ENCODE results near the gene PLPPR3.

PLPPR3 gene

GRCh38 chr19:807627-808422 lies 13.9 kb downstream of the PLPPR3 start:
- DNase-seq (ENCODE audit: low spot score) = no peak

DNA sequence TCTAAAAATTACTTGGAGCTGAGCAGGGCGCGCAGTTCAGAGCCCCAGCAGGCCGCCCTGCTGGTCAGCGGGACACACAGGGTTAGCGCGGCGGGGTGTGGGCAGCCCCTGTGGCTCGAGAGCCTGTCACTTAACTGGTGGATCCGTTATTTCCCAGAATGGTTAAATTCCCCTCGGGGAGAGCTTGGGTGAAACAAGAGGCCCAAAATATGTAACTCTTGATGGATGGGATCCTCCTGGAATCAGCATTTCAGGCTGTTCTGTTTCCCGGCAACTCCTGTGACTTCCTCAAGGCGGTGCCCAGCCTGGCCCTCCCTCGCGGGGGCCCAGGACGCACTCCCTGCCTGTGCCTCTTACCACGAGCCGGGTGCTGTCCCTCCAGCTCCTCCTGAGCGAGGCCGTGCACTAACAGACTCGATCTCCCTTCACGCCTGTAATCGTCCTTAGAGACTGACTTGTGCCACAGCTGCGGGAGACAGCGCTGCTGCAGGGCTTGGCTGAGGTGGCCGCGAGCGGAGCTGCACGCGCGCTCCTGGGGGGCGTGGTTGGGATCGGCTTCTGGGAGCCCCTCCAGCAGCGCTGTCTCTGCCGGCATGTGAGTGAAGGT lies 14.8 kb downstream of the PLPPR3 start:
- DNase-seq (ENCODE audit: low spot score) = no peak

- no peak for DNase-seq (ENCODE audit: low spot score)
These were observed 15.9 kb downstream of the PLPPR3 start for GRCh38 chr19:805600-806550.

GRCh38 chr19:805166-805551 lies 16.6 kb downstream of the PLPPR3 start:
- DNase-seq (ENCODE audit: low spot score) = no peak

- DNase-seq (ENCODE audit: low spot score) = no peak
These were observed 17.2 kb downstream of the PLPPR3 start for GRCh38 chr19:804419-805165.

DNA sequence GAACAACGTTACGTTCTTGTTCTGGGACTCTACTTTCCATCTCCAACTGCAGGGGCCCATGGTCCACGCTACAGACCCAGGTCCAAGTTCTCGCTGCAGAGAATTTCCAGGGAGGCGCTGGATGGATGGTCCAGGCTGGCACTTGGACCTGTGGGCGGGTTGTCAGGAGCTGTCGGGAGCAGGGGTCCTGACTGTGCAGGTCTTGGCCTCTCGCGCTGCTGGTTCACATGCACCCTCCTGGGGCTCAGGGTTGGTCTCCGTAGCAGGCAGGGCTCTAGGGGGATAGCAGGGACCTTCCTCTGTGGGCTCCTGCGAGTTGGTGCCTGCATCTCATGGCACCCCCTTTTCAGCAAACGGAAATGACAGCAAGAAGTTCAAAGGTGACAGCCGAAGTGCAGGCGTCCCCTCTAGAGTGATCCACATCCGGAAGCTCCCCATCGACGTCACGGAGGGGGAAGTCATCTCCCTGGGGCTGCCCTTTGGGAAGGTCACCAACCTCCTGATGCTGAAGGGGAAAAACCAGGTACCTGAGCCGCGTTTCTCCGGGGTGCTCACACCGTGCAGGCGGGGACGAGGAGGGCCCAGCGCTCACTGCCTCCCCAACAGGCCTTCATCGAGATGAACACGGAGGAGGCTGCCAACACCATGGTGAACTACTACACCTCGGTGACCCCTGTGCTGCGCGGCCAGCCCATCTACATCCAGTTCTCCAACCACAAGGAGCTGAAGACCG lies 17.9 kb downstream of the PLPPR3 start:
- no peak for DNase-seq (ENCODE audit: low spot score)

DNA sequence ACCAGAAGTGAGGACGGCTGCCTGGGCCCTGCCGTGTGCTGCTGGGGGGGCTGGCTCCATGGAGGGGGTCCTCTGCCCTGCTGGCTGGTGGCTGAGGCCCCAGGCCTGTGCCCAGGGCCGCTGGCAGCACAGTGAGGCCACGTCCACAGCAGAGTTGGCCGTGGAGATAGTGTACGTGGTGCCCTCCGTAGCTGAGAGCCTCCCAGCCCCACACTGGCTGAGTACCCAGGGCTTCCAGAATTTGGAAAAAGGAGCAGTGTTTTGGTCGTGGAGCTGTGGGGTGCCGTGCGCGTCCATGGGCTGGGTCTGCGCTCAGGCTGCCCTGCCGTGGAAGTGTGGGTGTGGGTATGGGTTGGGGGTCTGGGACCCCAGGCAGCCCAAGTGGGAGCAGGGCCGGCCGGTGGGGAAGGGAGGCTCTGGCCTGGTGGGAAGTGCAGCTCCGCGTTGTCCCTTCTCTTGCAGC lies 18.6 kb downstream of the PLPPR3 start:
- no peak for DNase-seq (ENCODE audit: low spot score)

DNA sequence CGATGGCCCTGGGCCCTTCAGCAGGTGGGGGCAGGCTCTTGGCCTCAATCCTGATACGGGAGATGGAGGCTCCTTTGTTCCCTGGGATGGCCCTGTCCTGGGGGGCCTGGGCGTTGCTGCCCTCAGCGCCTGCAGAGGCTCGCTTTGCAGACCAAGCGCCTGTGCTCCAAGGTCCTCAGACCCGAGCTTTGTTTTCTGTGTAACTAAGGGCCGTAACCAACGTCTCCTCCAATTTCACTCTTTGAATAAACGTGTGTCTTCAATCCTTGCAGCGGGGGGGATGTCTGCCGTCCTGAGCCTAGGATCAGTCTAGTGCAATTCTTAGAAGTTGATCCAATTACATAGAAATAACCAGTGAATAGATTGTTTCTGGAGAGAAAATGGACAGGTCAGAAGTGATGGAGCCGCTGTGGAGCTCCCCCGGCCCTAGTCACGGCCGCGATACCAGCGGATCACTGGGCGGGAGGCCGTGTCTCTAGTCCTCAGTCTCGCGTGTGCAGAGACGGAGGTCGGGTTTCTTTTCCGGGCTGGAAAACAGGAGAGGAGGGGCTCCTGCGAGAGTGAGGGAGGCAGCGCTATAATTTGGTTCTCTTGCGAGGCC lies 19.2 kb downstream of the PLPPR3 start:
- DNase-seq (ENCODE audit: low spot score) = no peak

GRCh38 chr19:801861-802497 lies 19.8 kb downstream of the PLPPR3 start:
- no peak for DNase-seq (ENCODE audit: low spot score)

DNA sequence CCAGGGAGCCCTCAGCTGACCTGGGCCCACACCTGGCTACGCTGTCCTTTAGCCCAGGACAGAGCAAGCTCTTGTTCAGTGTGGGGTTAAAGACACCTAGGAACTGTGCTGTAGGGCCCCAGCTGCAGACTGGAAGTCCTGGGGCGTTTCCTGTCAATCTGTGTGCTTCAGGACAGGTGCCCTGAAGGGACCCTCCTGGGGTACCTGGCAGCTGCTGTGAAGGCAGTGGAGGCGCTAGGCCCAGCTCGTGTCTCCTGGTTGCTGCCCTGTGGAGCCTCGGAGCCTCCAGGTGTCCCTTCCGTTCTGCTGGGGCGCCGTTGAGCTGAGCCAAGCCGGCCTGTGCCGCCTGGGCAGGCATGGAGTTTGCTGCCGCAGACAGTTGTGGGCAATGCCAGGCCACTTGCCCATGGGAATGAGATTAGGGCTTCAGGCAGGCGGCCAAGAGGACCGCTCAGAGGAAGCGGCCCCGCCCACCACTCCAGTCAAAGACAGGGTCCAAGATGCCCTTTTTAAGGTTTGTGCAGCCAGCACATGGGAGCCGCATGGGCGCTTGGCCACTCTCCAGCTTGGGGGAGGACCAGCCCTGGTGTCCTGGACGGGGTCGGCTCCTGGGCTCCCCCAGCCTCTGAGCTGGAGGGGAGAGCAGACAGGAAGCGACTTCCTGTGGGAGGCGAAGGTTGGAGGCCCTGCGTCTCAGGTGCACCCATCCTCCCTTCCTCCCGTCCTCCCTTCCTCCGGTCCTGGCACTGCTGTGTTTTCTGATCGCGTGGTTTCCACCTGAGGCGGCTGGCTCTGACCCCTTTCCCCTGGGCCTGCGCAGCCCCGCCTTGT lies 20.5 kb downstream of the PLPPR3 start:
- no peak for DNase-seq (ENCODE audit: low spot score)

- no peak for DNase-seq (ENCODE audit: low spot score)
These were observed 21.3 kb downstream of the PLPPR3 start for GRCh38 chr19:800360-801029.

- peak; percentile 7 for DNase-seq (ENCODE audit: low spot score)
These were observed 22.5 kb downstream of the PLPPR3 start for GRCh38 chr19:799076-799881.

DNA sequence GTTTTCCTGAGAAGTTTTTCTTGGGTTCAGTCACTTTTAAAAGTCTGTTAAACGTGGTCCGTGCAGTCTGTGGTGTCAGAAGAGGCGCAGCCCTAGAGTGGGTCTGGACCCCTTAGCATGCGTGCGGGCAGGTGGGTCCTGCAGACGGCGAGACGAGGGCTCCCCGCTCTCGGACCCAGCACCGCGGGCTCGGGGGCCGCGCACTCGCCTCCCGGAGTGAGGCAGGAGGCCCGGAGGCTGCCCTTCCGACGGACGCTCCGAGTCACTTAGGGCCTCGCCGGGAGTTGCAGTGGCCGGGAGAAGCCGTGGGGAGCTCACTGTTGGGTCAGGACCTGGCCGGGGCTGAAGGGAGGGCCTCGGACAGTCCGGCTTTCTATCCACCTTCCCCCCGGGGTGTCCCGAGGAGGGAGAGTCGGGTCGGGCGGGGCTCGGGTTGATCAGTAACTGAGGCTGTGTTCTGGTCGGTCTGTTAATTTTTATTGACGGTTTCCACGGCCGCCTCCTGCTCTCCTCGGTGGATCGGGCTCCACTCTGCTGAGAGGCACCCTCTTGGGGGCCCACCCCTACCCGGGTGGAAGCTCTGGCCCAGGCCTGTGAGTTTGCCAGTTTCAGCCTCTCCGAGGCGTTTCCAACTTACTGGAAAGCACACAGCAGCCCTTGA lies 23.2 kb downstream of the PLPPR3 start:
- no peak for DNase-seq (ENCODE audit: low spot score)

DNA sequence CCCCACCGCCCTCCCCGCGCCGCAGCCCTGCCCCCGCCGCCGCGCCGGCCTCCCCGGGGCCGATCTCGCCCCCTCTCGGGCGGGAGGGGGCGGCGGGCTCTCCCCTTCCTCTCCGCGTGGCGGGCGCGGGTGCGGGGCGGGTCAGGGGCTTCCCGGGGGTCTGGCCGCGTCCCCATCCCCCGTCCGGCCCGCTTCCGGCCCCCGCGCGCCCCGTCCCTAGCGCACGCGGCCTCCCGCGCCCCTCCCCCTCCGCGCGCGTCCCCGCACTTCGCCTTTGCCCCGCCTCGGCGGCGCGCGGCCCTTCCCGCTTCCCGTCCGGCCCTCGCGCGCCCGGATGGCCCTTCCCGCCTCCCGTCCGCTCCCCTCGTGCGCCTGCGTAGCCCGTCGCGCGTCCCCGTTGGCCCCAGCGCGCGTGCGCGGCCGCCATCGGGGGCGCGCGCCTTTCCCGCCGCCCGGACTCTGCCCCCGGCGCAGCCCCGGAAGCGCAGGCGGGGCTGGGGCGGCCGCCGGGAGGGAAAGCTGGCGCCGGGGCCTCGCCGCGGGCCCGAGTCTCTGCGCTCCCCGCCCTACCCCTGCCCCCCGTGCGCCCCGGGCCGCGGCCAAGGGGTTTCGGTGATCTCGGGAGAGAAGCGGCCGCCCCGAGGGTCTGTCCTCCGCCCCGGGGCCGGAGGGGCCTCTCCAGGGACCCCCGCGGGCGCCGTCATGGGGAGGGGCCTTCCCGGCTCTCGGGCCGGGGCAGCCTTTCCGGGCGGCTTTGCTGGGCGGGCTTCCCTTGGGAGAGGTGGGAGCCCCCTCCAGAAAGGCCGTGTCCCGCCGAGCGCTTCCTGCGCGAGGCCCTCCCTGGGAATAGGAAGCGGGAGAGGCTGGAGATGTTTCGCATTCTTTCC lies 24.0 kb downstream of the PLPPR3 start:
- peak; percentile 87 for DNase-seq (ENCODE audit: low spot score)

- peak; percentile 100 for DNase-seq (ENCODE audit: low spot score)
These were observed 24.8 kb downstream of the PLPPR3 start, which contains the start of gene PTBP1 for GRCh38 chr19:796692-797527. Gene PTBP1 (plus strand): TSS chr19:797452. CDS start chr19:797498, 46 bp downstream.

All from CD4-positive, alpha-beta T cell treated with Interleukin-2 at 100 ng/mL for 4 hours (primary cell).